ENCODE results near the gene MYO3B.

GRCh38 chr2:170477630-170478029, 299.7 kb downstream of the MYO3B start:
- TF ChIP-seq CTCF (IDR thresholded peaks at IDR 0.05): no peak
- no peak for TF ChIP-seq POLR2A (IDR thresholded peaks at IDR 0.05)
